HuH-7.5 (cell line): ENCODE measurements around the gene KCNQ1OT1.

Experiments used
- DNase-seq: peaks from one replicate; pipeline ENCODE4 v3.0.0; 2011; ENCODE audit warnings: low spot score

The KCNQ1OT1 gene

GRCh38 chr11:2737226-2737590, 37.4 kb upstream of the KCNQ1OT1 start:
- DNase-seq = no peak

DNA sequence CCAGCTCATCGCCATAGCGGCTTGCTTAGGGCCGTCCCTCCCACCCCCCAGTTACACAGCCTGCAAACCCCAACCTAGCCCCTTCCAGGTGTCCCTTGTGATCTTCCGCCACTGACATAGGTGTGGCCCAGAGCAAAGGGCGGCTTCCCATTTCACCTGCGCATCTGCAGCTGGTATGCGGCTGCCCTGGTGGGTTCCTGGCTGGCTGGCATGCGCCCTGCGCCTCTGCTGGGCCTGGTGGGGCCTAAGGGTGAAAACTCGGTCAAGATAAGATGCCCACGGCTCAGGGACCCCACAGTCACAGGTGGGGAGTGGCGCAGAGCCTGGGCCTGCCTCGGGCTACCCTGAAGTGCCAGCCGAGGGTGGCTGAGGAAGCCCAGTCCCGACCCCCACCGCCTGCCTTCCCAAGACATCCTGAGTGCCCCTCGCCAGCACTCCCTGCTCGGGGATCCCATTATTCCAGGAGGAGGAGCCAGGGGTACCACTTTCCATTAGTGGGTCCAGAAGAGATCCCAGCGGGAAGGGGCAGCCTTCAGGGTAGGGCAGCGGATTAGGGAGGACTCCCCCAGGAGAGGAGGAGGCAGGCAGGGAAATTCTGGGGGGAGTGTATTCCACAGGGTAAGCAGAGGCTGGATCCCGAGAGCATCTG, 36.9 kb upstream of the KCNQ1OT1 start:
- DNase-seq = no peak

DNA sequence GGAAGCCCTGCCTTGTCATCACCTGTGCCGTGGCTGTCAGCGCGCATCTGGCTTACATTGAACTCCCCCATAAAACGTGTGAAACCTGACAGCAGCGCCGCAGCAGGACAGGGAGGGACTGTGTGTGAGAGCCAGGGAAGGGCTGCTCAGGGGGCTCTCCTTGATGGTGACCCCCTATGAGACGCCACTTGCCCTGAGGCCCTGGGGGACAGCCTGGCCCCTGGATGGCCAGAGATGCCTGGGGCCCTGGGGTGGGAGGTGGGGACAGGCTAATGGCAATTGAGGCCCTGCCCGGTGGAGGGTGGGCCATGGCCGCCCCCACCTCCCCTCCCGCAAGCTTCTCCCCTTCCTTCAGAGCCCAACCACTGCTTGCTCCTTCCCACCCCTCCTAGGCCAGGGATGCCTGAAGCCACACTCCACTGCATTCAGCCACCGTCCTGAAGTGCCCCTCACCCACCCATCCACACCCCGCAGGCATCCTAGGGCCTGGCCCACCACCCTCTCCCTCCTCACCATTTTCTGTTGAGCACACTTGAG, 35.3 kb upstream of the KCNQ1OT1 start:
- DNase-seq = no peak

DNA sequence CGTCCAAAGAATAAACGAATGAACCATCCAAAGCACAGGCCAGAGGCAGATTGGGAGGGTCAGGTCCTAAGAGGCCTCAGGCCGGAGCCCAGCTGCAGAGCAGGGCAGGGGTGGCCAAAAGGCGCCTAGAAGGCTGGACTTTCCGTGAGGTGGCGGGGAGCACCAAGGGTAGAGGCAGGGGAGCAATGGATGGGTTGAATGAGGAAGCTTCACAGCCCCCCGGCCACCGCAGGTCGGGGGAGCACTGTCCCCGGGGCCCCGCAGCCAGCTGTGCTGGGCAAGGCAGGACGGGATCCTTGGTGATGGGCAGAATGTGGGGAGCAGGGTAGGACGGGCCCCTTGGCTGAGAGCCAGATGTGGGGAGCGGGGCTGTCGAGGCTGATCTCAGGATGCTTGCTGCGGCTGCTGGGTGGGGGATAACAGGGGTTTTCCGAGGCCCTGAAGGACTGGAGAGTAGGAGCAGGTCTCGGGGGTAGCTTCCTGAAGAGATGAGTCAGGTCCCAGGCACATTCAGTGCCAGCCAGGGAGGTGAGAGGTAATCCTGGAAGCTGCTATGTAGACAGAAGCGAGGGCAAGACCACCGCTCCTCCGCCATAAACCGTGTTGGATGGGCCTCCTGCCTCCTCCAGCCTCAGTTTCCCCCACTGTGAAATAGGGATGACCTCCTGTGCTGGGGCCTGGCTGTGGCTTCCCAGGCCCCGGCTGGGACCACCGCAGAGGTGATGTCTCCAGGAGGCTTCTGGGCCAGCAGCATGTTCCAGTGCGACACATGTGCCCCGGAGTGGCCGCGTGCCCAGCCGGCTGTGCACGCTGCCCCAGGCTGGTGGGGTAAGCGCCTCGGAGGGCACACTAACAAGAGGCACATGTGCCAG, 34.6 kb upstream of the KCNQ1OT1 start:
- DNase-seq = no peak

DNA sequence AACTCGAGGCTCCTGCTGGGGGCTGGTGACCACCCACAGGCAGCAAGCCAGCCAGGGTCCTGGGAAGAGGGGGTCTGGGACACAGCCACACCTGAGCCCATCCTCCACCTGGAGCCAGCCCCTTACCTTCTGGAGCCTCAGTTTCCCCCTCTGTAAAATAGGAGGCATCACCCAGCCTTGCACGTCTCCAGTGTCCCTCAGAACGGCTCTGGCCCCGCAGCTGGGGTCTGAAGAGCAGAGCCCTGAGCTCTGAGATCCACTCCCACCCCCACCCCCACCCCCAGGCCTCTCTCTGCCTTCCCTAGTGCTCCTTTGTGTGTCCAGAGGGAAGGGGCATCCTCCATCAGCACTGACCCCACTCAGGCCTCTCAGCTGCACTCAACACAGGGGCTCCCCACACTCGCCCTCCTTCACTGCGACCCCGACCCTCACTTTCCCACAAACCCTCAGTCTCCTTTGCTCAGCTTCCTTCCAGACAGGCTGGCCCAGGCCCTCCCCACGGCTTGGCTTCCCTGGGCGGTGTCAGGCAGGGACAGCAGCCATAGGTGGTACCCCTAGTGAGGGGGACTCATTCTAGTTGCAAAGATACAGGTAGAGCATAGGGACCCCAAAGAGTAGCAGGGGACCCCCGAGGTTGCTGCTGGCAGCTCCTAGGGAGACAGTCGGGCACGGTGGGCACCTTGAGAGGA, 33.3 kb upstream of the KCNQ1OT1 start:
- no peak for DNase-seq

- DNase-seq = peak; percentile 57
These were observed 32.6 kb upstream of the KCNQ1OT1 start for GRCh38 chr11:2732261-2732939.

GRCh38 chr11:2731130-2732125, 31.6 kb upstream of the KCNQ1OT1 start:
- no peak for DNase-seq

DNA sequence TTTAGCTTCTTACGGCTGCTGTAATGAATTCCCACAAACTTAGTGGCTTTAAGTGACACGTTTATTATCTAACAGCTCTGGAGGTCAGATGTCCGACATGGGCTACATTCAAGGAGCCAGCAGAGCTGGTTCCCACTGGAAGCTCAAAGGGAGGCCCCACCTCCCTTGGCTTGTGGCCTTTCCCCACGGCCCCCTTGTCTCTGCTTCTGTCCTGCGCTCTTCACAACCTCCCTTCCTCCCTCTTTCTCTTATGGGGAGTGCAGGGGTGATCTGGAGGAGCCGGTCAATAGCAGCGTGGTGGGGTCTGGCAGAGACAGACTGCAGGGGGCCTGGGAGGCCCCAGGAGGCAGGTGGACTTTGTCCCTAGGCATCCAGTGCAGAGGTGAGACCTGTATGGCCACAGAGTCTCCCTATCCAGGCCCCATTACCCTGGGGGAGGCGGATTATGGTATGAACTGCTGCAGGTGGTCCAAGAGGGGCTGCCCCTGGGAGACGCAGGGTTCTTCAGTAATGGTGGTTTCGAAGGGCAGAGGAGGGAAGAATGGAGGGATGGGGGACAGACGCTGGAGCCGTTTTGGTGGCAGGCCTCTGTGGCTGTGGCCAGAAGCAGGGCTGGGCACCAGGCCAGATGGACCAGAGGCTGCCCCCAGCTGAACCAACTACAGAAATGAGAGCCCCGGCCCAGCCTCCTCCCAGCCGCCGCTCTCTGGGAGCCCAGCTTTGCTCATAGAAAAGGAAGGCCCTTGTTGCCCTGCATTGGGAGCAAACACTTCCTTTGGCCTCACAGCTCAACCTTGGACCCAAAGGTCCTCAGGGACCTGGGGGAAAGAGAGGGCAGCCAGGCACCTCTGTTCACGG, 30.7 kb upstream of the KCNQ1OT1 start:
- peak; percentile 85 for DNase-seq

DNA sequence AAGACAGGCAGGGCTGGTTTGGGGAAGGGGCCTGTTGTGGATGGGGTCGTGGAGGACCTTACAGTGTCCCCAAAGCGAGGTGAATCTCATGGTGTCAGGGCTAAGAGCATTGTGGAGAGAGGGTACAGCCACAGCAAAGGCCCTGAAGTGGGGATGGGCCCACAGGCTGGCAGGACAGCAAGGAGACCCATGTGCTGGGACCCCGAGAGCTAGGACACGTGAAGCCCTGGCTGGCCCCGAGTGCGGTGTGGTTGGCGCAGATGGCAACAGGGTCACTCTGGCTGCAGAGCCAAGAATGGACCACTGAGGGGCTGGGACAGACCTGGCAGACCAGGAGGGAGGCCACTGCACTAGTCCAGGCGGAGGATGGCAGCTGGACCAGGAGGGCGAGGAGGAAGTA, 30.0 kb upstream of the KCNQ1OT1 start:
- DNase-seq = no peak

DNA sequence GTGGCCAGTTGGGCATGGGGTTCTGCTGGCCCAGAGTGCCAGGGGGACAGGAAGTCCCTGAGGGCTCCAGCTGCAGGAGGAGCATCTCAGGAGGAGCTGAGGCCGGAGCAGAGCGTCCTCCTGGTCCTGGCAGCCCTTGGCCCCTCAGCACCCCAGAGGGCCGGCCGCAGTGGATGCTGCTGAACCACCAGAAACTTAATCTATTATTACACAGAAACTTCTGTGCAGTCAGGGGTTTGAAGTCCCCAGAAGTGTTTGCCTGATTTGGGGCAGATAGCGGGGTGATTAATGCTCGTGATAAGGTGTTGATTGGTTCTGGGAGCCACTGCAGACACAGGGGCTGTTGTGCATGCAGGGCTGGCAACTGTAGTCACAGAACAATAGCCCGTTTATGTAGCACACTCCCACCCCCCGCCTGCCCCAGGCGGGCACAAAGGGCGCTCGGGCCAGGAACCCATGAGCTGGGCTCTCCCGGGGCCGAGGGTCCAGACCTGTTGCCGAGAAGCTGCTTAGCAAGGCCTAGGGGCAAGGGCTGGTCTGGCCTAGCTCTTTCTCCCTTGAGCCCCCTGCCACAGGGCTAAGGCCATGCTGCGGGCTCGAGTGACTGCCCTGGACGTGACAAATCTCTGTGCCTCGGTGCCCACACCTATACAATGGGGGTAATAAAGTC, 29.0 kb upstream of the KCNQ1OT1 start:
- no peak for DNase-seq

DNA sequence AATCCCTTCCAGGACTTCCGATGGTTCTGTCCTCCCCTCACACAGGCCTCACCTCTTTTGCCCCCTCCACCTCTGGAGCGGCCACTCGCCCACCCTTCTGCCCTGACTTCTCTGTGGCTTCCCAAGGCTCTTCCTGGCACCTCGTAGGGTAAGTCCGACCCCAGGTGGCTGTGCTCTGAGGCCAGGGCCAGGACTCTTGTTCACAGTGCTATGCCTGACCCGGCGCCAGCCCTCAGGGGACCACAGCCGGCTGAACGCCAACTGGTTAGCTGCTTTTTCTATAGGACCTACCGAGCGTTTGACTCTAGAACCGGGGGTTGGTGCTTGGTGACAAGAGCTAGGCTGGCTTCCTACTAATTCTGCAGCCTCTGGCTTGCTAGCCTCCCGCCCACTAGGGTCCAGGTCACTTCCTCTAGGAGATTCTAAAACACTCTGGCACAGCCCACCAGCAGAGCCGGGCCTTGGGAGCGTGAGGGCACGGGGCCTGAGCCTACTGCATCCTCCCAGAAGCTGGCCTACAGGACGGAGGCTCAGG, 28.4 kb upstream of the KCNQ1OT1 start:
- no peak for DNase-seq

- no peak for DNase-seq
These were observed 27.2 kb upstream of the KCNQ1OT1 start for GRCh38 chr11:2726964-2727363.

DNA sequence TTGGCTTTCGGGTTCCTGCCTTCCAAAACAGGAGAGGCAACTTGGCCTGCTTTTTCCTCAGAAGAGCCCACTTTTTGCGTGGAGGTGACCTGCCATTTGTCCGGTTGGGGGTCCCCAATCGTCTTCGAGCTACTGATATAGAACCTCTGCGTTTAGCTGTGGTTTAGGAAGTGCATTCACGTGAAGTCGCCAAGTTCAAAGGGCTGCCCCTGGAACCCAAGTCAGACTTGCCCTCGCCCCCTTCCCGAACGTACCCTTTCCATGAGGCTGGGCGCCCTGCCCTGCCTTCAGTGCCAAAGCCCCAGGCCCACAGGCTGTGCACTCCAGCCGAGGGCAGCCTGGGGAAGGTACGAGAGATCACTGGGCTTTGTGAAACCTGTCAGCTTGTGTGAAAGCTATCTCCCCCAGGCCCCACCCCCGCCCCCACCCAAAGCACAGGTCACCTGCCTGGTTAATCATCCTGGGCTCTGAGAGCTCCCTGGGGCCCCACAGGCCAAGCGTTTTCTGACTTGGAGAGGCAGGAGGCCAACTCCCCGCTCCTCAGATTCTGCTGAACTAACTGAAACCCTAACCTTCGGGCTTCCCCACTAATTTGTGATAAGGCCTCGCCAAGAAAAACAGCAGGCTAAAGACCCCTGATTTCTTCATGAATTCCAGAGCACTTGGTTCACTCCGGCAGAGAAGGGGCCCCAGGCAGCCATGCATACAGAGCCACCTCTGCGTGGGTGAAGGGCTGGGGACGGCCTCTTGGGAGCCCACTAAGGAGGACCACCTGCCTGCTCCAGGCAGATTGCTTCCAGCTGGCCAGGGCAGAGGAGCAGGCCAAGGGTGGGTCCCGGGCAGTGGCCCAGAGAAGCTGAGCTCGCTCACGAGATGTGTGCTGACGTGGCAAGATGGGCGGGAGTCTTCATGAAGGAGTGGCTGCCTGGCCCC, 25.8 kb upstream of the KCNQ1OT1 start:
- DNase-seq = no peak

DNA sequence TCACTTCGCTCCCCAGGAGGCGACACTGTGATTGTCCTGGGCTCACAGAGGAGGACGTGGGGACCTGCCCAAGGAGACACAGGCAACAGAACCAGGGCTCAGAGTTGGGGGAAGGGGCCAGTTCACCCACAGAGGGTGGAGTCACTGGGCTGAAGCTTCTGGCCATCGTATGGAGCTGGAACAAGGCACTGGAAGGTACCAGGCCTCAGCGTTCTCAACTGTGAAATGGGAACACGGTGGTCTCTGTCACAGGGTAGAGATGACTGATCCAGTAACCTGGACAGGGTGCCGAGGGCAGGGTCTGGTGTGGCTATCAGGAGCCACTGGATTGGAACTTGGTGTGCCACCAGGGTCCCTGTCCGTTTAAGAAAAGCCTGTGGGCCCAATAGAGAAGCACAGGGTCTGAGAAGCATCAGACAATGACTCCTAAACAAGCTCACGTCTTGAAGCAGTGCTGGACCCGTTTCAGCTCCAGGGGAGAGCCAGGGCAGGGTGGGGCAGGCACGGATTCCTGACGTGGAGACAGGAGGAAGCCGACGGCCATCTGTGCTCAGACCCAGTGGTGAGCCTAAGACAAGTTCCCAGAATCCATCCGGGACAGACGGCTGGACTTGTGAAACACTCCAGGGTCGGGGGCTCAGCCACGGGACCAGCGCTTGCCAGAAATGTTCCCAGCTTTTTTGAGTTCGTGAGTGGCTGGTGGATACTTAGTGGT, 25.0 kb upstream of the KCNQ1OT1 start:
- no peak for DNase-seq

DNA sequence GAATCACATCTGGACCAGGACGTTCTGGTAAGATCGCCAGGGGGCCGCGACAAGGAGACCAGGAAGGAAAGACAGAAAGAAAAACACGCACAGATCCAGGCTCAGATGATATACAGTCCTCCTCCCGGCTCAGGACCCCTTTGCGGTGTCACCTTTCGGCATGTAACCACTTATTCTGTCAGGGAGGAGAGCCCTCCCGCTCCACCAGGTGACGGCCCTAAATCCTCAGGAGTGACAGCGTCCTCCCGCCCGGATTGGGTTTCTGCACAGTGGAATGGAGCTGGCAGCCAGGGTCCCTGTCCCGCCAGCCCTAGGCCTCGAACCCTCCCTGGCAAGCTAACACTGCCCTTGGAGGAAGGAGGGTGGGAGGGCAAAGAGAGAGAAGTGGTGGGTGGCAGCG, 24.3 kb upstream of the KCNQ1OT1 start:
- DNase-seq = no peak

DNA sequence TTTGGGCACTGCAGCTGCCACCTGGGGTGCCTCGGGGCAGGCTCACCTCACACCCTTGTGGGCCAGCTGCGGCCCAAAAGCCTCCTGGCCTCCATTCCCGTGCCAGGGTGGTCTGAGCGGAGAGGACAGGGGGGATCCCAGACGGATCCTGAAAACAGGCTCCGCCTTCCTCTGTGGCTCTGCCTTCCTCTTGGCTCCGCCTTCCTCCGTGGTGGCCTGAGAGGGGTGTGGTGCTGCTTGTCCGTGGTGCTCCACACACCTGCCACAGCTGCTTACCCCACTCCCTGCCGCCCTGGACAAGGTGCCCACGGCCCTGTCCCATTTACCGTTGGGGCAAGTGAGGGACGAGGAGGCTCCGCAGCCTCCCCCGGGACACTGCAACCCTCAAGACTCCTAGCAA, 23.2 kb upstream of the KCNQ1OT1 start:
- DNase-seq = no peak

DNA sequence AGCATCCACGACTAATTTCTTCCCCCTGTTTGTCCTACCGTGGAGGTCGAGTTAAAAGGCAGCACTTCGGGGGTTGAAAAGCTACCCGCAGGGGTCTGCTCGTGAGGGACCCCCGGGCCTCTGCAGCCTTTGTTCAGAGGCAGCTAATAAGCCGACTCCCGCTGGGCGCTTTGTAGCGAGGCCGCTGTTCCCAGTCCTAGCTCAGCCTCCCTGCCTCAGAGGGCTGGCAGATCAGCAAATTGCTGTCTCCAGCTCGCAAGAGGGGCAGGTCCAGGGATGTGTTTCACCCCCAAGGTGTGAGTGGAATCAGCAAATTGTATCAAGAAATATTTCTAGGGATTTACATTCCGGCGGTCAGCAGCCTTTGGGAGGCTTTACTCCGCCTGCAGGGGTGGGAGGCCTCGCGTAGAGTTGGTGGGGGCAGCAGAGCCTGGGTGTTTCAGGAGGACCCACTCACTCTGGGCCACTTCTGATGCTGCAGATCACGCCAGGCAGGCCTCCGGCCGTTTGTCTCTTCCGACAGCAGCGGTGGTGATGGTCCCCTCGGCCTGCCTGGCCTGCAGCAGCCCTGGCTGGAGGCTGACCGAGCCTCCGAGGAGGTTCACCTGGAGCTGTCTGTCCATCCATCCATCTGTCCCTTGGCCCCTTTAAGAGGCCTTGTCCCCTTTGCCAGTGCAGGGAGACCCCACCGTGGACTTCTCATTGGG, 21.6 kb upstream of the KCNQ1OT1 start:
- DNase-seq = no peak
